ENCODE data around the gene HEMK1. TPM values are rescaled to one million over a fixed set of nuclear protein-coding genes. Genes with fewer than 3 reads are reported as not detected.

The HEMK1 gene
- total RNA-seq, 1 donor from 2014 or later: 13.1 TPM

DNA sequence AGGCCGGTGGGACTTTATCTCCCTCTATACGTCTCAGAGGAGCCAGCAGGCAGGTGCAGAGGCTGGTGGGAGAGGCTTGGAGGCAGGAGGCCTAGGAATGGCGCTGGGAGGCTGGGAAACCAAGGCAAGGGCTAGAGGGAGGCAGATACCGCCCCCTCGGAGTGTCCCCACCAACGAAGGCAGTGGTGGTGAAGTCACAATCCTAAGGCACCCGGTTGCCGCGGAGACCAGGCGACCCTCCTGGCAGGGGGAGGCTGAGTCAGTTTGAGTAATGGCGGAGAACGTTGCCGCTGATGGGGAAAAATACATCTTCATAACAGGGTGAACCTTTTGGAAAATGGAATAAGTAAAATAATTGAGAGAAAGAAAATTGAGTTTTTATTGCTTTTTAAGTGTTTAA is 36.0 kb upstream of the HEMK1 start:
- Histone ChIP-seq H3K36me3 (no peaks in the 10 kb centered on the region), H3K4me1 (no peaks in the 10 kb centered on the region), H3K27ac (no peak overlapping the region), H3K4me3 (no peak overlapping the region), H3K9me3 (no peaks in the 10 kb centered on the region), H3K27me3 (no peaks in the 10 kb centered on the region)
- intact Hi-C loops (cut with DNase I): no loop called here
- TF ChIP-seq, protein P1, sequence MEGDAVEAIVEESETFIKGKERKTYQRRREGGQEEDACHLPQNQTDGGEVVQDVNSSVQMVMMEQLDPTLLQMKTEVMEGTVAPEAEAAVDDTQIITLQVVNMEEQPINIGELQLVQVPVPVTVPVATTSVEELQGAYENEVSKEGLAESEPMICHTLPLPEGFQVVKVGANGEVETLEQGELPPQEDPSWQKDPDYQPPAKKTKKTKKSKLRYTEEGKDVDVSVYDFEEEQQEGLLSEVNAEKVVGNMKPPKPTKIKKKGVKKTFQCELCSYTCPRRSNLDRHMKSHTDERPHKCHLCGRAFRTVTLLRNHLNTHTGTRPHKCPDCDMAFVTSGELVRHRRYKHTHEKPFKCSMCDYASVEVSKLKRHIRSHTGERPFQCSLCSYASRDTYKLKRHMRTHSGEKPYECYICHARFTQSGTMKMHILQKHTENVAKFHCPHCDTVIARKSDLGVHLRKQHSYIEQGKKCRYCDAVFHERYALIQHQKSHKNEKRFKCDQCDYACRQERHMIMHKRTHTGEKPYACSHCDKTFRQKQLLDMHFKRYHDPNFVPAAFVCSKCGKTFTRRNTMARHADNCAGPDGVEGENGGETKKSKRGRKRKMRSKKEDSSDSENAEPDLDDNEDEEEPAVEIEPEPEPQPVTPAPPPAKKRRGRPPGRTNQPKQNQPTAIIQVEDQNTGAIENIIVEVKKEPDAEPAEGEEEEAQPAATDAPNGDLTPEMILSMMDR (IDR thresholded peaks at IDR 0.05): no peak
- DNase-seq (ENCODE audit: low spot score in 2 of 2): no peak

GRCh38 chr3:50533807-50534461 is 35.4 kb upstream of the HEMK1 start:
- Histone ChIP-seq H3K9me3 (no peaks in the 10 kb centered on the region), H3K36me3 (no peaks in the 10 kb centered on the region), H3K4me3 (no peak overlapping the region), H3K27ac (no peak overlapping the region), H3K27me3 (no peaks in the 10 kb centered on the region), H3K4me1 (no peaks in the 10 kb centered on the region)
- TF ChIP-seq, protein P1 (IDR thresholded peaks at IDR 0.05): no peak
- no peak for DNase-seq (ENCODE audit: low spot score in 2 of 2)
- intact Hi-C loops (cut with DNase I): no loop called here

DNA sequence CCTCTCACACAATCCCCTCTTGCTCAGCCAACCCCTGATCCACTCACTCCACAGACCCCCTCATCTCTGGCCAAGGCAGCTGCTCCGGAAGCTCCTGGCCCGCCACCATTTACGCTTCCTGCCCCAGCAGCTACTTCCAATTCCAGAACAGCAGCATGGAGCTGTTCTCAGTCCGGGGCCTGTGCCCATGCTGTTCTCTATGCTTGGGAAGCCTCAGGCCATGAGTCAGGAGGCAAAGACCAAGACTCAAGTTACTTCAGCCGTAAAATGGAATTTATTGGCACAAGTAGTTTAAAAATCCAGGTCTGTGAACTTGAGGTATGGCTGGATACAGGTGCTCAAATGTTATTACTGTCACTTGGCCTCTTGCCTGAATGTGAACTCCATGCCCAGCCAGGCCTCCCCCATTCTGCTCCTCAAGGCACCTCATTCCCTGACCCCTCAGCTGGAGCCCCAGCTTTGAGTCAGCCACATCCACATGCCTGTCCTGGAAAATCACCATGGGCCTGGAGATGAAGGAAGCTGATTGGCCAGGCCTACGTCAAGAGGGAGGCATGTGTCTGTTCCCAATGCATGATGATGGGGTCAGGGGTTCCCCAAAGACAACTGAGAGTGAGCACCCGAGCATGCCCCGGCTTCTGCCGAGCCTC is 34.5 kb upstream of the HEMK1 start:
- TF ChIP-seq, protein P1 (IDR thresholded peaks at IDR 0.05): no peak
- H3K27me3 ChIP-seq: no peaks in the 10 kb centered on the region
- no peak overlapping the region for H3K4me3 ChIP-seq
- no peak for DNase-seq (ENCODE audit: low spot score in 2 of 2)
- no peaks in the 10 kb centered on the region for H3K4me1 ChIP-seq
- intact Hi-C loops (cut with DNase I): no loop called here
- no peaks in the 10 kb centered on the region for H3K9me3 ChIP-seq
- H3K27ac ChIP-seq: no peak overlapping the region
- no peaks in the 10 kb centered on the region for H3K36me3 ChIP-seq

DNA sequence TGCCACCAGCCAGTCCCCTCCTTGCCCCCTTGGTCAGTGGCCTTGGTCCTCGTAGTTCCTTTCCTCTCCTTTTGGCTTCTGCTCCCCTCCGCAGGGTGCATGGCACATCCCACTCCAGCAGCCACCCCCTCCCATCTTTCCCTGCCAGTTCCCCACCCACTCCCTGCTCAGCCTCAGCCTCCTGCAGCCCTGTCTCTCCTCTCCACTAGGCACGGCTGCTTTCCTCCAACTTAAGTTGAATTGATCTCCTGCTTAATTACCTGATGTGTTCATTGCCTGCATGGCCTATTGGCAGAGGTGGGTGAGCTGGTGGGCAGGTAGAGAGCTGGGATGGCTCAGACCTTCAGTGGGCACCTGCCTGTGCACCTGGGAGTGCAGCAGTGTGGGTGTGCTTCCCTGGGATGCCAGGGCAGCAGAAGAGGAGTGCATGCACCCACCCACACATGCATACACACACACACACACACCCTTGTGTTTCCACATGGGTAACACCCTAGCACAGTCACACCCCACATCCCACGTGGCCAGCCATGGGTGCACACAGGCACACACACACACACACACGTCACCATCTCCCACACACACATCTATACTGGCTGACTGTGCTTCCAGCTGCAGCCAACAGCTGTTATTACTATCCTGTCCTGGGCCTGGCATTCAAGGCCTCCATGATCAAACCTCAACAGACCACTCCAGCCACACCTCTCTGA is 32.7 kb upstream of the HEMK1 start:
- no peaks in the 10 kb centered on the region for H3K4me1 ChIP-seq
- TF ChIP-seq, protein P1 (IDR thresholded peaks at IDR 0.05): no peak
- no peaks in the 10 kb centered on the region for H3K9me3 ChIP-seq
- DNase-seq (ENCODE audit: low spot score in 2 of 2): no peak
- intact Hi-C loops (cut with DNase I): no loop called here
- no peaks in the 10 kb centered on the region for H3K36me3 ChIP-seq
- H3K27ac ChIP-seq: no peak overlapping the region
- no peaks in the 10 kb centered on the region for H3K27me3 ChIP-seq
- no peak overlapping the region for H3K4me3 ChIP-seq

DNA sequence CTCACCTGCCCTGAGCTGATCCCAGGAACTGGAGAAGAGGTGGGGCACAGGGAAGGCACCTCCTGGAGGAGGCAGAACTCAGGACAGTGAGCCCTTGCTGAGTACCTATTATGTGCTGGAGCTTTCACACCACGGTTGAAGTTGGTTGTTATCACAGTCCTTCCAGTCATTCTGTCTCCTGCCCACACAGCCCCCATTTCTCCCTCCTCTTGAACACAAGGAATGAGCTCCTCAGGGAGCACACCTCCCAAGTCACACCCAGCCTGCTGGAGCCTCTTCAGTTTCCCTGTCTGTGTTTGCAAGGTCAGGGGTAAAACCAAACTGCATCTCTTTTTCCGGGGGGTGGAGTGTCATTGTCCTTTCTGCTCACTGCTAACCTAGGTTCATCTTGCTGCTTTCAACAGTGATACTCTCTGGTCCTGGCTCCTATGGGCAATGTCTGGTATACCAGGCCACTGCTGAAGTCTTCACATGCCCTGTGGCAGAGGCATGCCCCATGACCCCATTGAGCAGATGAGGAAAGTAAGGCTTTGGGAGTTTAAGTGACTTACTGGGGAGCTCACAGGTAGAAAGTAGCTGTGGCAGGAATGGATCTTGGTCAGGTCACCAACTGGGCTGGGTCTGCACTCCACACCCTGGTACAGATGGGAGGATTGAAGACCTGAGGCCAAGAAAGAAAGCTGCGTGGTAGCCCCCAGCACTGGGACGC is 31.7 kb upstream of the HEMK1 start:
- no peaks in the 10 kb centered on the region for H3K4me1 ChIP-seq
- intact Hi-C loops (cut with DNase I): no loop called here
- no peaks in the 10 kb centered on the region for H3K9me3 ChIP-seq
- no peak for DNase-seq (ENCODE audit: low spot score in 2 of 2)
- no peak overlapping the region for H3K4me3 ChIP-seq
- TF ChIP-seq, protein P1 (IDR thresholded peaks at IDR 0.05): no peak
- no peak overlapping the region for H3K27ac ChIP-seq
- no peaks in the 10 kb centered on the region for H3K36me3 ChIP-seq
- H3K27me3 ChIP-seq: no peaks in the 10 kb centered on the region

All from ascending aorta (tissue), 2 donors.